Astrocyte (in vitro differentiated cells and primary cell): ENCODE results near the gene SUGCT. TPM values are rescaled to one million over a fixed set of nuclear protein-coding genes. Genes with fewer than 3 reads are reported as not detected.

Experiments used
- DNase-seq: peaks from one replicate; pipeline ENCODE4 v3.0.0-alpha.2; 2010; ENCODE audit warnings: low read depth
- FAIRE-seq: peaks from 2 replicates; lab custom pipeline; 2011; peaks lifted over from hg19 to GRCh38; lab: Jason Lieb, UNC
- H2AFZ ChIP-seq: 2 replicates; pipeline ENCODE4 v1.6.0; 2012; ENCODE audit warnings: low read depth, low read length, inconsistent platforms
- H3K27ac ChIP-seq: 2 replicates; pipeline ENCODE4 v1.5.1; 2011; ENCODE audit warnings: low read depth, low read length, inconsistent platforms
- H3K27me3 ChIP-seq: 2 replicates; pipeline ENCODE4 v1.6.0; 2011; ENCODE audit warnings: low read length, inconsistent platforms; ENCODE audit not compliant: insufficient read depth
- H3K36me3 ChIP-seq: 2 replicates; pipeline ENCODE4 v1.5.1; 2011; ENCODE audit warnings: low read length, inconsistent platforms; ENCODE audit not compliant: insufficient read depth
- H3K4me1 ChIP-seq: 2 replicates; pipeline ENCODE4 v1.5.1; 2011; ENCODE audit warnings: low read length, inconsistent platforms; ENCODE audit not compliant: insufficient read depth
- H3K4me2 ChIP-seq: 2 replicates; pipeline ENCODE4 v1.6.0; 2012; ENCODE audit warnings: low read length, inconsistent platforms
- H3K4me3 ChIP-seq: 2 replicates; pipeline ENCODE4 v1.5.1; 2011; ENCODE audit warnings: low read depth, mild to moderate bottlenecking, low read length, inconsistent platforms; ENCODE audit not compliant: insufficient read depth
- H3K79me2 ChIP-seq: 2 replicates; pipeline ENCODE4 v1.6.0; 2012; ENCODE audit warnings: mild to moderate bottlenecking, low read length, inconsistent platforms; ENCODE audit not compliant: insufficient read depth
- H3K9ac ChIP-seq: 2 replicates; pipeline ENCODE4 v1.6.0; 2012; ENCODE audit warnings: mild to moderate bottlenecking, low read length, inconsistent platforms
- H3K9me3 ChIP-seq: 2 replicates; pipeline ENCODE4 v1.5.1; 2012; ENCODE audit warnings: low read depth, mild to moderate bottlenecking, low read length, inconsistent platforms; ENCODE audit not compliant: insufficient read depth
- H4K20me1 ChIP-seq: 2 replicates; pipeline ENCODE4 v1.6.0; 2012; ENCODE audit warnings: low read length, inconsistent platforms; ENCODE audit not compliant: insufficient read depth
- H3K27ac Mint-ChIP-seq: one replicate; pipeline ENCODE4 v1.8.0; 2021; ENCODE audit warnings: mild to moderate bottlenecking, mixed read lengths; ENCODE audit not compliant: unreplicated experiment
- H3K27me3 Mint-ChIP-seq: one replicate; pipeline ENCODE4 v1.8.0; 2021; ENCODE audit warnings: low read depth, mixed read lengths; ENCODE audit not compliant: unreplicated experiment
- H3K36me3 Mint-ChIP-seq: one replicate; pipeline ENCODE4 v1.8.0; 2021; ENCODE audit warnings: low read depth, mixed read lengths; ENCODE audit not compliant: unreplicated experiment
- H3K4me1 Mint-ChIP-seq: one replicate; pipeline ENCODE4 v1.8.0; 2021; ENCODE audit warnings: low read depth, mixed read lengths; ENCODE audit not compliant: unreplicated experiment
- H3K4me3 Mint-ChIP-seq: one replicate; pipeline ENCODE4 v1.8.0; 2021; ENCODE audit warnings: mild to moderate bottlenecking, moderate library complexity, mixed read lengths; ENCODE audit not compliant: unreplicated experiment
- H3K9me3 Mint-ChIP-seq: one replicate; pipeline ENCODE4 v1.8.0; 2021; ENCODE audit warnings: mild to moderate bottlenecking, mixed read lengths; ENCODE audit not compliant: unreplicated experiment
- CTCF ChIP-seq: IDR thresholded peaks from 2 replicates; pipeline ENCODE4 v1.5.1; 2011; ENCODE audit warnings: low read depth, mild to moderate bottlenecking, inconsistent platforms, low read length, moderate library complexity; ENCODE audit not compliant: insufficient read depth
- EZH2 ChIP-seq: IDR thresholded peaks from 2 replicates; pipeline ENCODE4 v1.6.1; 2012; ENCODE audit warnings: mild to moderate bottlenecking, low read length, inconsistent platforms; ENCODE audit not compliant: insufficient read depth
- total RNA-seq: library from RNA; stranded (reverse); gene quantifications from 2 replicates; pipeline ENCODE4 v1.2.1, GENCODE V29; 2021

SUGCT gene
- total RNA-seq, 1 donor from 2014 or later: 15.5 TPM

- no peaks in the 10 kb centered on the region for H3K79me2 ChIP-seq
- DNase-seq (no peak), FAIRE-seq (no peak)
- no peak overlapping the region for H3K4me3 ChIP-seq
- H3K9me3 ChIP-seq: no peaks in the 10 kb centered on the region
- H3K9ac ChIP-seq: no peak overlapping the region
- no peaks in the 10 kb centered on the region for H4K20me1 ChIP-seq
- H3K4me2 ChIP-seq: no peak overlapping the region
- H3K27me3 ChIP-seq: no peaks in the 10 kb centered on the region
- H3K4me3 Mint-ChIP-seq: no peak overlapping the region
- no peaks in the 10 kb centered on the region for H3K36me3 ChIP-seq
- TF ChIP-seq EZH2 (no peak), CTCF (no peak)
- no peaks in the 10 kb centered on the region for H3K9me3 Mint-ChIP-seq
- H2AFZ ChIP-seq: no peak overlapping the region
- H3K27ac Mint-ChIP-seq: no peak overlapping the region
- H3K27ac ChIP-seq: no peak overlapping the region
- no peaks in the 10 kb centered on the region for H3K36me3 Mint-ChIP-seq
- no peaks in the 10 kb centered on the region for H3K27me3 Mint-ChIP-seq
- H3K4me1 Mint-ChIP-seq: peaks cover 28% of the 10 kb centered on the region
- peaks cover 6% of the 10 kb centered on the region for H3K4me1 ChIP-seq
These were observed 618.6 kb downstream of the SUGCT start for GRCh38 chr7:40753455-40753854.

- Histone ChIP-seq H3K9me3 (no peaks in the 10 kb centered on the region), H4K20me1 (no peaks in the 10 kb centered on the region), H3K9ac (no peak overlapping the region), H3K27me3 (no peaks in the 10 kb centered on the region), H3K4me2 (no peak overlapping the region), H2AFZ (no peak overlapping the region), H3K27ac (no peak overlapping the region), H3K4me3 (no peak overlapping the region), H3K36me3 (no peaks in the 10 kb centered on the region), H3K79me2 (no peaks in the 10 kb centered on the region), H3K4me1 (no peaks in the 10 kb centered on the region)
- Mint-ChIP-seq H3K9me3 (no peaks in the 10 kb centered on the region), H3K36me3 (no peaks in the 10 kb centered on the region), H3K27ac (no peak overlapping the region), H3K4me1 (peaks cover 15% of the 10 kb centered on the region), H3K4me3 (no peak overlapping the region), H3K27me3 (no peaks in the 10 kb centered on the region)
- no peak for DNase-seq
- TF ChIP-seq CTCF: no peak
- no peak for TF ChIP-seq EZH2
- FAIRE-seq: no peak
These were observed 620.6 kb downstream of the SUGCT start for GRCh38 chr7:40755438-40755837.

- Mint-ChIP-seq H3K27ac (no peak overlapping the region), H3K36me3 (no peaks in the 10 kb centered on the region), H3K9me3 (no peaks in the 10 kb centered on the region), H3K4me3 (no peak overlapping the region), H3K27me3 (no peaks in the 10 kb centered on the region), H3K4me1 (peaks cover 14% of the 10 kb centered on the region)
- H3K36me3 ChIP-seq: no peaks in the 10 kb centered on the region
- H3K9me3 ChIP-seq: no peaks in the 10 kb centered on the region
- H3K79me2 ChIP-seq: no peaks in the 10 kb centered on the region
- H3K4me1 ChIP-seq: no peaks in the 10 kb centered on the region
- H3K27me3 ChIP-seq: no peaks in the 10 kb centered on the region
- no peak overlapping the region for H3K9ac ChIP-seq
- no peak for FAIRE-seq
- TF ChIP-seq EZH2 (no peak), CTCF (no peak)
- no peaks in the 10 kb centered on the region for H4K20me1 ChIP-seq
- no peak overlapping the region for H2AFZ ChIP-seq
- peak; percentile 29 for DNase-seq
- no peak overlapping the region for H3K4me2 ChIP-seq
- H3K4me3 ChIP-seq: no peak overlapping the region
- H3K27ac ChIP-seq: no peak overlapping the region
These were observed 622.3 kb downstream of the SUGCT start for GRCh38 chr7:40757109-40757508.
